ENCODE results near the gene HTR3D. TPM values are rescaled to one million over a fixed set of nuclear protein-coding genes. Genes with fewer than 3 reads are reported as not detected.

Gene HTR3D
- total and polyA plus RNA-seq, 2 of the 13 experiments (the other 11 are each of a cell fraction or from before 2014, with no cell fraction given) = not detected

DNA sequence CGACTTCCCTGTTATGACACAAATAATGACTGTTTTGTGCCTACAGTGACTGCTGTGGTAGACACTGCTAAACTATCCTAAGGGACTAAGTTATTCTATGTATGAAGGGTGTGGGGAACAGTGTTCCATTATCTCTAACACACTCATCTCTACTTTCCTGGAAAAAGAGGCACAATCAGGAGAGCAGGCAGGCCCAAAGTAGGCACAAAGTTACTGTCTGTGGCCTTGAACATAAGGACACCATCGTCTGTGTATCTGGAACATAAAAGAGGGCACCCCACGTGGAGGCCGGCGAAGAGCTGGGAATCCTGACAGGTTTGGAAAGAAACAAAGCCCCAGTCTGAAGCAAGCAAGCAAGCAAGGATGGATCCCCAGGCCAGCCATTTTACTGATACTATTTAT, 15.4 kb upstream of the HTR3D start:
- H3K79me2 ChIP-seq (ENCODE audit: insufficient read depth, low read length) = no peaks in the 10 kb centered on the region
- POLR2A ChIA-PET = no interaction called here
- no peak overlapping the region for H3K27ac ChIP-seq (ENCODE audit: extremely low read length, insufficient read depth, low read length)

More for the DNA sequence above, 15.4 kb upstream of the HTR3D start:
- CTCF ChIA-PET (ENCODE audit: low intra/inter-chr PET ratio, low total read pairs) = interaction anchor here (2.5 kb wide), 1 partner anchor 121 kb away, joined by 17 read pairs; no protein-coding TSS in a partner anchor
- Histone ChIP-seq H3K27me3 (ENCODE audit: control insufficient read depth in 1 of 2, insufficient read depth in 2 of 2, low read length in 2 of 2) (no peaks in the 10 kb centered on the region), H3K4me3 (replicated peaks in 1 of 3; ENCODE audit: insufficient read depth in 1 of 3, low read depth in 2 of 3, low read length in 3 of 3) (no peak overlapping the region), H4K20me1 (ENCODE audit: insufficient read depth, low read length) (no peaks in the 10 kb centered on the region), H2AFZ (ENCODE audit: low read length) (no peak overlapping the region), H3K9ac (ENCODE audit: insufficient read depth, low read depth, low read length) (peak overlapping the region; percentile 3; the same call in 1 of the 2 replicates), H3K4me2 (ENCODE audit: low read depth, low read length) (peak overlapping the region; percentile 81), H3K4me1 (ENCODE audit: insufficient read depth, low read length) (peaks cover 32% of the 10 kb centered on the region), H3K9me3 (ENCODE audit: low read length) (no peaks in the 10 kb centered on the region), H3K36me3 (replicated peaks in 1 of 2; ENCODE audit: control insufficient read depth in 1 of 2, insufficient read depth in 2 of 2, low read length in 2 of 2) (peaks cover 0 to 3% of the 10 kb centered on the region in 2 experiments; a peak in 2 of 5 replicates)
- FAIRE-seq (no peak), DNase-seq (ENCODE audit: low spot score) (no peak), ATAC-seq (no peak)
- intact Hi-C loops (cut with micrococcal nuclease; ENCODE audit: unreplicated experiment) = loop anchor here (2.0 to 10.0 kb wide), 2 partner anchors 27 to 229 kb away; partner anchors contain the start of genes ALG3 and EEF1AKMT4
- in situ Hi-C loops (cut with HindIII; ENCODE audit: extremely low pct_ligation_motif_present, low pct_unique_long_range_greater_than_20kb) = loop anchor here (5.0 kb wide), 1 partner anchor 119 kb away; no protein-coding TSS in a partner anchor
- TF ChIP-seq, protein P1, sequence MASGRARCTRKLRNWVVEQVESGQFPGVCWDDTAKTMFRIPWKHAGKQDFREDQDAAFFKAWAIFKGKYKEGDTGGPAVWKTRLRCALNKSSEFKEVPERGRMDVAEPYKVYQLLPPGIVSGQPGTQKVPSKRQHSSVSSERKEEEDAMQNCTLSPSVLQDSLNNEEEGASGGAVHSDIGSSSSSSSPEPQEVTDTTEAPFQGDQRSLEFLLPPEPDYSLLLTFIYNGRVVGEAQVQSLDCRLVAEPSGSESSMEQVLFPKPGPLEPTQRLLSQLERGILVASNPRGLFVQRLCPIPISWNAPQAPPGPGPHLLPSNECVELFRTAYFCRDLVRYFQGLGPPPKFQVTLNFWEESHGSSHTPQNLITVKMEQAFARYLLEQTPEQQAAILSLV (CRISPR knock-in tag; IDR thresholded peaks at IDR 0.05; ENCODE audit: borderline replicate concordance) = no peak
- TF ChIP-seq EEA1 (CRISPR knock-in tag; IDR thresholded peaks at IDR 0.05; ENCODE audit: borderline replicate concordance) (no peak), GABPA (IDR thresholded peaks at IDR 0.05; ENCODE audit: low read depth, low read length) (no peak), GABPA (CRISPR knock-in tag; IDR thresholded peaks at IDR 0.05; ENCODE audit: low read depth) (no peak), GFI1 (CRISPR knock-in tag; IDR thresholded peaks at IDR 0.05; ENCODE audit: borderline replicate concordance) (no peak), ZNF224 (CRISPR knock-in tag; IDR thresholded peaks at IDR 0.05) (no peak), NR2C2 (CRISPR knock-in tag; IDR thresholded peaks at IDR 0.05; ENCODE audit: borderline replicate concordance) (no peak)
- TF ChIP-seq, protein P2, sequence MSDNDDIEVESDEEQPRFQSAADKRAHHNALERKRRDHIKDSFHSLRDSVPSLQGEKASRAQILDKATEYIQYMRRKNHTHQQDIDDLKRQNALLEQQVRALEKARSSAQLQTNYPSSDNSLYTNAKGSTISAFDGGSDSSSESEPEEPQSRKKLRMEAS (IDR thresholded peaks at IDR 0.05) = 0 out of 2 replicates have a peak, but pooled peaks have one; percentile 15
- BruUV-seq (replicated peaks) = no TSS peak
- 39% methylated on average over 5 of the region's 5 CpGs for whole genome bisulfite sequencing (ENCODE audit: low lambda C conversion rate)

Measured in HepG2 (cell line).